NCI-H446 treated with DMSO at 0.1 percent for 48 hours (cell line): ENCODE data around the gene FAM83C.

ENCODE experiments used
- DNase-seq: peaks from one replicate; lab custom pipeline; 2025; lab: John Stamatoyannopoulos, UW

Gene FAM83C

GRCh38 chr20:35283441-35284266 is 8.6 kb downstream of the FAM83C start:
- DNase-seq = no peak

- no peak for DNase-seq
These were observed 10.6 kb downstream of the FAM83C start for GRCh38 chr20:35281506-35282101.

- DNase-seq = no peak
These were observed 11.7 kb downstream of the FAM83C start for GRCh38 chr20:35280523-35280922.

GRCh38 chr20:35279533-35280174 is 12.6 kb downstream of the FAM83C start:
- DNase-seq = no peak

- DNase-seq = no peak
These were observed 13.2 kb downstream of the FAM83C start for GRCh38 chr20:35279040-35279439.

GRCh38 chr20:35277531-35278395 is 14.5 kb downstream of the FAM83C start, which contains the start of gene MMP24OS:
MMP24OS (minus strand) TSS chr20:35278122; CDS start chr20:35277929, 193 bp downstream.
- no peak for DNase-seq

- DNase-seq = no peak
These were observed 15.1 kb downstream of the FAM83C start for GRCh38 chr20:35277127-35277526.

- DNase-seq = no peak
These were observed 15.8 kb downstream of the FAM83C start for GRCh38 chr20:35276408-35276807.

- no peak for DNase-seq
These were observed 16.4 kb downstream of the FAM83C start for GRCh38 chr20:35275741-35276251.

- DNase-seq = no peak
These were observed 17.8 kb downstream of the FAM83C start for GRCh38 chr20:35274172-35275092.

- peak; percentile 46 for DNase-seq
These were observed 18.6 kb downstream of the FAM83C start for GRCh38 chr20:35273449-35274171.

- no peak for DNase-seq
These were observed 20.3 kb downstream of the FAM83C start for GRCh38 chr20:35271904-35272303.

GRCh38 chr20:35271073-35271882 is 20.9 kb downstream of the FAM83C start:
- DNase-seq = no peak

GRCh38 chr20:35270021-35270902 is 22.0 kb downstream of the FAM83C start:
- DNase-seq = no peak

GRCh38 chr20:35269055-35269781 is 23.0 kb downstream of the FAM83C start:
- no peak for DNase-seq

- DNase-seq = no peak
These were observed 25.1 kb downstream of the FAM83C start for GRCh38 chr20:35267092-35267491.

GRCh38 chr20:35264755-35265154 is 27.5 kb downstream of the FAM83C start:
- no peak for DNase-seq
